Stimulated activated CD8-positive, alpha-beta memory T cell treated with anti-CD3 and anti-CD28 coated beads, Interleukin-12 subunit alpha, Interleukin-12 subunit beta, amount 100 ng/mL, for 24 hours (primary cell): ENCODE measurements around the gene DOCK4.

Source experiments
- DNase-seq: peaks from one replicate; pipeline ENCODE4 v3.0.0-alpha.2; 2020; ENCODE audit errors: extremely low read depth

Gene DOCK4

DNA sequence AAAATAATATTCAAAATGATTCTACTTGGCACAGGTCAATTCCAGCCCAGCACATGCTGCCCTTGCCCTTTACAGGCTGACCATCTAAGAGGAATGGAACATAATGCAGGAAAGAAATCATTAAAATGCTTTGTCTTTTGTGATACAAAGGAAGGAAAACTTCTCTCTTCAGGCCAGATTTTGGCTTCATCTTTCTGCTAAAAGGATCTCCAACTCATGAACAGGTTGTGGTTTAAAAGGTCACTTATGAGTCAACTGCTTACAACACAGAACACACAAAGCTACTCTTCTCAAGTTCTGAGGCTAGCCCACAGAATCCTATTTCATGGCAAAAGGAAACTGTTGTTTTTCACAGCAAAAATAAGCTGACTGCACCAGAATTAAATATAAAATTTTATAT lies 197.1 kb downstream of the DOCK4 start:
- no peak for DNase-seq

DNA sequence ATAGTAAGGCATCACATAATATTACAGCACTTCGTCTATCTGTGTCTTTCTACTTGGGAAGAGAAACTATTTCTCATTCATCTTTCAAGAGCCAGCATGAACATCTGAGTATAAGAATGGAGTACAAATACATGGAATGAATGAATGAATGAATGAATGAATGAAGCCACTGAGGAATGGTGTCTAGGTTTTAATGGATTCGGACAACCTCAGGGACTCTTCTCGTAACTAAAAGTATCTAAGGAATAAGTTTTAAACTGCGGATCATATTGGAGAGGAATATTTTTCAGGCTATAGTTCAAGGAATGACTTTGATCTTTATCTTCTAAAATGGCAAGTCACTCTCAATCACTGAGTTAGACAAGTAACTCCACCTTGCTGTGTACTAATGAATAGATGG lies 199.0 kb downstream of the DOCK4 start:
- DNase-seq, result no peak

DNA sequence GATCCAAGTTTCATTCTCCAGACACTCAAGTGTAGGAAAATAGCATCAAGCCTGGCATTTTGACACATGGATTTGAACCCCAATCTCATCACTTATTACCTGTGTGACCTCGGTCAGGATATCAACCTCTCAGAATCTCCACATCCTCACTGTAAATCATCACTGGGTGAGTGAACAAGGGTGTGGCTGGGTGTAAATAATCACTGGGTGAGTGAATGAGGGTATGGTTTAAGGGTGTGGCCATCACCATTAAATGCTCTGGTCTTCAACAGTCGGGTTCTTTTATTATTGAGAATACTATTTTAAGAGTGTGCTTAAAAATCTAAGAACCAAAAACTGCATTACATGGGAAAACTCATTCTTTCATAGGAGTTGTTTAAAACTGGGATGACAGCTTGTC lies 200.1 kb downstream of the DOCK4 start:
- DNase-seq, result no peak

DNA sequence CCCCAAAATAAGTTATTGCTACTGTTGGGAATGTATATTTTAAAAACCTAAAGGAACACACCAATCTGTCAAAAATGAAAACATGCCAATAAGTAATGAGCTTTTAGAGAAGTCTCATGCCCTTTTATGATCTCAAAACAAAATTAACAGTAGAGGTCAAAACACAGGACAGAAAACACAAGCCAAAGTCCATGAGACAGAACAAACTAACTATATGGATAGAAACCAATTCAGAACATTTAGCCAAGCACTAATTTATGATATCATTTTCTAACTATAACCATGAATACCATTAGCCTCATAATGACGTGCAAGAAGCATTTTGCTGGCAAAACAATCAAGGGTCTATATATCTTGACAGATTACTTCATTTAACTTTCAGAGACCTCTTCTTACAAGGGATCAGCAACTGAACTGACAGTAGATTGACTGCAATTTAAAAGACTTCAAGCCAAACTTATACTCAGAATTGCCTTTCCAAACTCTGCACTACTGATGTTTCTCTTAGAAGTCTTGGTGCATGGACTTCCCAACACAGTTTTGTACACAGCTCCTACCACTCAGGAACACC lies 200.9 kb downstream of the DOCK4 start:
- no peak for DNase-seq

DNA sequence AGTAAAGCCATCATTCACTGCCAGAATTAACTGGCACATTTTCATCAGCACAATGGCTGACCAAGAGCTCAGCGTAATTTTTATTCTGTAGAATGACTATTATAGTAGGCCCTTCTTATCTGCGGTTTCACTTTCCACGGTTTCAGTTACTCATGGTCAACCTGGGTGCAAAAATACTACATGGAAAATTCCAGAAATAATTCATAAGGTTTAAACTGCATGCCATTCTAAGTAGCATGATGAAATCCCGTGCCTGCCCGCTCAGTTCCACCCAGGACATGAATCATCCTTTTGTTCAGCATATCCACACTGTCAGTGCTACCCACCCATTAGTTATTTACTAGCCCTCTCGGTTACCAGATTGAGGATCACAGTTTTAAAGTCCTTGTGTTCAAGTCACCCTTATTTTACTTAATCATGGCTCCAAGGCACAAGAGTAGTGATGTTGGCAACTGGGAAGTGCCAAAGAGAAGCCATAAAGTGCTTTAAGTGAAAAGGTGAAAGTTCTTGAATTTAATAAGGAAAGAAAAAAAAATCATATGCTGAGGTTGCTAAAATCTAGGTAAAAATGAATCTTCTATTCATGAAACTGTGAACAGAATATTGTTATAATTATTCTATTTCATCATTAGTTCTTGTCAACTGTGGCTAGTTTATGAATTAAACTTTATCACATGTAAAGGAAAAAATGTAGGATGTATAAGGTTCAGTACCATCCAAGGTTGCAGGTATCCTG lies 204.9 kb downstream of the DOCK4 start:
- DNase-seq, result no peak

DNA sequence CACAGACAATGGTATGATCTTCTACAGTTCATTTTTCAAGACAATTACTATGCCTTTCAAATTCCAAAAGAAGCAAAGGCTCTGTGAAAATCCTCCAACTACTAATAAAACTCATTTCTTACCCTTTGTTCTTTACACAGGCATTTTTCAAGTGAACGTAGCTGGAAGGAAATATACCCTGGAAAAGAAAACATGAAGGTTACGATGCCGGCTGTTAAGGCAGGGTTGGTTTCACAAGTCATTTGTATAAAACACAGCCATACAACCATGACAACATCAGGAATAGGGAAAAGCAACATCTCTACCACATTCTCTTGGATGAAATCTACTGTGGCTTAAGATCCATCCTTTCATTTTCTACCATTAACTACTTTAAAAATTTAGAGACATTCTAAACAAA lies 207.9 kb downstream of the DOCK4 start:
- DNase-seq, result no peak

DNA sequence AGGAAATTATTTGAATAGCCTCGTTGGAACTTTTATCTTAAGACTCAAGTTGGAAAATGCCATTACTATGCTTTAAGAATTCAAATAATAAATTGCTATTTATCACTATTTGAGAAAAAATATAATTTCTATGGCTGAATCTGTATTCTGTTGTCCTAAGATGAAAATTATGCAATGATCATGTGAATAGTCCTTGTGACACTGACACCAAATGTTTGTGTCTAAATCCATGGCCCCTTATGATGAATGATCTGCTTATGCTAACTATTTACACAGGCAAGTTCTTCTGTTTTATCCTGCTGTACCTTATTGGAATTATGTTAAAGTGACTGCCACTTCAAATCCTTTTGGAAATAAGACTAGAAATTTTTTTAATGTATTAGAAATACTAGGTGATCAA lies 208.7 kb downstream of the DOCK4 start:
- DNase-seq, result no peak

DNA sequence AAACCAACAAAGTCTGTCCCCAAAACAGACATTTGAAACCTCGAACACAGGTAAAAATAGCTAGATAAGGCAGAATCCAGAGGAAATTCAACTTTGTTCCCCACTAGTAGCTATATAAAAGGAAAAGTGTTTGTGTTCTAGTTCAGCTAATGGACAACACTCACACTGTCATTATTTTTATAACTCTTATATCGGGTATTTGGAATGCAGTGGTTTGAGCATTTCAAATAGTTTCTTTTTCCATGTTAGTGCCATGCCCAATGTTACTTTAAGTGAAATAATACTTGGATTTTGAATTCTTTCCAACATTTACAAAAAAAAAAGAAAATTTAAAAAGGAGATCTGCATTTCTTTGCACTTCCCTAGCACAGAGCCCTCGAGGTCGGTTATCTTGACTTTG lies 213.6 kb downstream of the DOCK4 start:
- DNase-seq, result no peak

DNA sequence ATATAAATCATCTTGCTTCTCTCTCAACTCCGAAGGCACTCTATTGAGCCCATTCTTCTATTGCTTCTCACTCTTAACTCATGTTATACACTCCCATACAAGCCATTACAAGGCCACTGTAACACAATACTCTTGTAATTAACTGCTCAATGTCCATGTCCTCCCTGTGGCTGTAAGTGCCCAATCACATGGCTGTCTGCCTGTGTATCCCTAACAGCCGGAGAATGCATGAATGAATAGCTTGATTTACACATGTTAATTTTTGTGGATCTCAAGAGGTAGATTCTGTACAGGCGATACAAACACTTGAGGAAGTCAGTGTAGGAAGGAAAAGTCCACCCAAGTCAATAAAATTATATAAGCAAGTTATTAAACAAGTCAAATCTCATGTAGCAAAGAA lies 215.6 kb downstream of the DOCK4 start:
- no peak for DNase-seq

DNA sequence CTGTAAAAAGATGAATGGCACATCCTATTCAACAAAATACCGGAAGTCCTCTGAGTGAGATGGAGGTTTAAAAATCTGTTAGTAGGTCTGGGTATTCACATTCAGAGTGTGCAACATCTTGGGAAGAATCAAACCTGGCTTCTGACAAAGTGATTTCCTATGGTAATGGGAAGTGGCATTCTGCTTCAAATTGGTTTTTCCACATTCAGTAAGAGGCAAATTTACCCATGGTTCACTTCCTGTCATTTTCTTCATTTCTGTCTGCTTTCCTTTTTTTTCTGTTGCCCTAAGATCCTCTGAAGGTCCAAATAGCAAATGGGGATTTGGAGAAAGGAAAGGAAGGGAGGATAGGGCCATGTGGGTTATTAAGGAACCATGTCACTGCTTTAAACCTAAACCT lies 218.3 kb downstream of the DOCK4 start:
- no peak for DNase-seq

DNA sequence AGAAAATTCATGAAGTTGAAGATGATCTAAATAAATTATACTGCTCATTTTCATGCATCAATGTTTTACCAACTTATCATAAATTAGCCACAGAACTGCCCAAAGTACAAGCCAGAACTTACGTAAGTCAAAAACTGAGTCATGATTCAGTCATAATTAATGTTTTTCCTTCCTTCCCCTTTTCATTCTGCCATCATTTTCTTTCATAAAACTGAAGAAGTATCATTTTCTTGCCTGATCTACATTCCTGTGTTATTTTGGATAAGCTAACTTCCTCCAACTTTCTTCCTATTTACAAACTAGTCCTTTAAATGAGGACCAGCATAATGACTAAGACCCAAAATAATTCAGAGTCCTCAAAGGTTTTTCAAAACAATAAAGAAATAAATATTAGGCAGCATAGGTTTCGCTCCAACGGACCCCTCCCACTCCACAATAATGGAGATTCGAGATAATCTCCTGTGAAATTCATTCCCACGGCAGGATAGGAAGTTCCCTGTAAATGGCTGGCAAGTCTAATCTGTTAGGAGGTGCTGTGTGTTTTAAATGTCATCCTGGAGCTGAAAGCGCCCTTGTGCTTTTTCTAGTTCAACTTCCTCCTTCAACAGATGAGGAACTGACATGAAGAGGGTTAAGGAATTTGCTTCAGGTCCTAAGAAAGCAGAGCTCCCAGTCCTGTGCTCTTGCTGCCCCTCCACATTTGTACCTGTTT lies 218.9 kb downstream of the DOCK4 start:
- no peak for DNase-seq

DNA sequence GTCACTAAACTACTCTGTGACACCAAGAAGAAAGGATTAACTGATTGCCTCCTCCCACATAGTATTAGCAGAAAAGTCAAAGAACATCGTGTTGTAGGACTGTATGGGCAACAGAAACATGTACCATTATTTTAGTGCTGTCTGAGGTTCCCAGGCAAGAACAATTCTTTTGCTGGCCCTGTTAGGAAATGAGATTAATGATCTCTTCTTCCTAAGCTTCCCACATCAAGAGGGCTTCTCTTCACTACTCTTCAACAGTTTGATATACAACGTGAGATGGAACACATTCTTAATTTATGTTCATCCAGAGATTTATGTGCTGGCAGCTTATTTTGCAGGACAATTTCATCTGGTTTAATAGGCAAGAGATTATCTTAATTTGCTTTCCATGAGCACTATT lies 219.6 kb downstream of the DOCK4 start:
- no peak for DNase-seq

DNA sequence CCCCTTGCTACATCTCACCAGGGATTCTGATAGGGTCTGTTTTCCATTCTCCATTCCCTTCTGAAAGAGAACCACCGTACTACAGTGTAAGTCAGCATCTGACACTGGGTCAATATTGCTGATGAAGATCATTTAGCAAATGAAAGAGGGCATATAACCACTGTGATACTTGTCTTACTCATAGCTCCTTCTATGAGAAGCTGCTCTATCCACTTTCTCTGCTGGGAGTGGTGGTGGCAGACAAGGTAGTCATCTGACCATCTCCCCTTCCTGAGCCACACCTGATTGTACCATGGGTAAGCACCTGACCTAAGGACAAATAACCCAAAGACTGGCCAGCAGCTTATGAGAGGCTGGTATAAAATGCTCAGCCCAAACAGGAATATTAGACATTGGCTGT lies 220.4 kb downstream of the DOCK4 start:
- DNase-seq, result no peak

DNA sequence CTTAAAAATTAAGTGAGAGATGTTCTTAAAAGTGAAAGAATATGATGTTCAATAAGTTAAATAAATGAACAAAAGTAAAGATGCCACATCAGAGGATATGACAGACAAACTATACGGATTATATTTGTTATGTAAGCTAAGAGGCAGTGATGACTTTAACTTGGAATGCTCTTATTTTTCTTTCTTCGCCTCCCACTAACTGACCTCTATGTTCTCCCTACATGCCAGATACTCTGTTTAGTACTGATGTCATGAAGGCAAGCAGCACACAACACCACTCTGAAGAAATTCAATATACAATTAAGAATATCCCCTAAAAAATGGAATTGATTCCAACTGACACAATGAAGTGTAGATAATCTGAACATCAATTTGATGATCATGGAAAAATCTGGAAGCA lies 223.4 kb downstream of the DOCK4 start:
- no peak for DNase-seq

DNA sequence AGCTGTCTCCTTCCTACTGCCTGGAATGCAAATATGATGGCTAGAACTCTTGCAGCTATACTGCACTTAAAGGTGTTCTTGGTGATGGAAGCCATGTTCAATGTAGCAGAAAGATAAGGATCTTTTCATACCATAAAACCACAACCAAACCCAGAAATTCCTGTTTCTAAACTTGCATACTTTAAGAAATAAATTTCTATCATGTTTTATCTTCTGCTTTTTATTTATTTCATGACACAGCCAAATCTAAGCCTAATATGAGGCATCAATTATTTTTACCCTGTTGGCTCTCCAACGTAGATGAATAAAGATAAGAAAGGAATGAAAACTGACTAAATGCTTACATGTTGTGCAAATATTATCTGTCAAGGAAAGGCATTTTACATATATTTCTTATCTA lies 224.1 kb downstream of the DOCK4 start:
- DNase-seq, result no peak

DNA sequence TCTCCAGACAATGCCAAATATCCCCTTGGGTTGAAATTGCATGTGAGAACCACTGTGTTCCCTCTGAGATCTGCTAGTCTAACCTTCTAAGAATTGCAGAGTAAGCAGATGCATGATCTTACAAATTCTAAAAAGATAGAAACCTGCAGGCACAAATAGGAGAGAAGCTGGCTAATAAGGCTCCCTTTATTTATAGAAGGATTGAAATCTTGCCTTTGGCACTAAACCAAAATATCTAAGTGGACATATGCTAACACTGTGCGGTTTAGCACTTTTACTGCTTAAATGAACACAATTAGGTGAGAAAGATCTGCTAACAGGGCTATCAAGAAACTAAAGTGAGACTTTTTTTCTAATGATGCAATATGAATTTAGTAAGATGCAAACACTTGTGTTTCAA lies 225.5 kb downstream of the DOCK4 start:
- no peak for DNase-seq

DNA sequence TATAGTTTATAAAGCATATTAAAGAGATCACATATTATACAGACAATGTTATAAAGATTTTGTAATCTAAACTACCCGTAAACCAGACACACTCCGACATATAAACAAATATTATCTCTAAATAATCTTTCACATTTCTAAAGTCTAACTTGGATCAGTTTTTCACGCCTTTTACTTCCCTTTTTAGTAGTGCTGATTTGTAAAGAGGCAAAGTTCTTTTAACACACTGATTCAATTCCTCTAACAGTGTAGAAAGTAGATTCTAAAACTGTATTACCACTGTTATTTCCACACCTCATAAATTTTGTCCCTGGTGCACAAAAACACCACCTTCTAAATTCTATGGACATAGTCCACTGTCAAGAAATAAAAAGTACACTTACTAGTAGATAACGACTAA lies 230.9 kb downstream of the DOCK4 start:
- no peak for DNase-seq

DNA sequence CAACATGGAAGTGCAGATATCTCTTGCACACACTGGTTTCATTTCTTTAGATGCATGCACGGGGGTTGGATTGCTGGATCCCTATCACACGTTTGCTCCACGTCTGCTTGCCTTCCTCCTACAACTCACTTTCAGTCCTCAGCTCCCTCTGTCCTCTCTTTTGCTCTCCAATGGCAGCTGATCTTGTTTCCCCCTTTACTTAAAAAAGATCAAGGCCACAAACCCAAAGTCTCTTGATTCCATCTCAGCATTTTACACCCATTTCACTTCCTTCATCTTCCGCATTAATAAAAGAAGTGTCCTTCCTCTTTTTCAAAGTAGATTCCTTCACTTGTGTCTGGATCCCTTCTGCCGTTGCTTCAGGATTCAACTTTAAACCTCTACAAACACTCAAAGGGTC lies 245.2 kb downstream of the DOCK4 start:
- DNase-seq, result no peak

DNA sequence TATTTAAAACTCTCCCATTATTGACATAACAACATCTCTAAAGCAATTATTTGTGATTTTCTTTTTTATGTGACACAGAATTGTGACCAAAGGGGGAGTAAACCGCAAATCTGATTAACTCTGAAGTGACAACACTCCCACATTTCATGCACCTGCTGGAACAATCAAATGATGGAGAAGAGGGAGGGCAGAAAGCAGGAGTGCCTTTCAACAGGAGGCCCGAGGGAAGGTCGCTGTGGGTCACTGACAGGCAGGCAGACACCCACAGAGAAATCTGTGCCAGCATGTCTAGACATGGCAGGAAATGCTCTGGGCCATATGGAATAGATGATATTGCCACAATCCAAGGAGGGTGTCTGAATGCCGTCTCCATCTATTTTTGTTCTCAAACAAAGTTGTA lies 247.3 kb downstream of the DOCK4 start:
- no peak for DNase-seq

DNA sequence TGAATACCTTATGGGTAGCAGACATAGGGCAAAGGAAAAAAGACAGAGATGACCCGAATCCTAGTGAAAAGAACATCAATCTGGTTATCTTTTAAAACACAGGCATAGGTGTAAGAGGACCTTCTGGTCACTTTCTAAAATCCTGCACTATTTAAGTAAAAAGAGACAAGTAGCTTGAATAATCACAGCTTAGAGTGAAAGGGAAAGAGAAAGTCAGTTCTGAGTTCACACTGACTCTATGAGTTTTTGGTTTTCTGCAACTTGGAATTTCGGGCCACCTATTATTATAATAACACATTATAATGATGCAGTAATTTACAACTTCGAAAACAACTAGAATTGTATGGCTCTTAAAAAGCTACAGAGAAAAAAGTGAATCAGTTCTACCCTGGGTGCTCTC lies 247.8 kb downstream of the DOCK4 start:
- DNase-seq, result no peak

DNA sequence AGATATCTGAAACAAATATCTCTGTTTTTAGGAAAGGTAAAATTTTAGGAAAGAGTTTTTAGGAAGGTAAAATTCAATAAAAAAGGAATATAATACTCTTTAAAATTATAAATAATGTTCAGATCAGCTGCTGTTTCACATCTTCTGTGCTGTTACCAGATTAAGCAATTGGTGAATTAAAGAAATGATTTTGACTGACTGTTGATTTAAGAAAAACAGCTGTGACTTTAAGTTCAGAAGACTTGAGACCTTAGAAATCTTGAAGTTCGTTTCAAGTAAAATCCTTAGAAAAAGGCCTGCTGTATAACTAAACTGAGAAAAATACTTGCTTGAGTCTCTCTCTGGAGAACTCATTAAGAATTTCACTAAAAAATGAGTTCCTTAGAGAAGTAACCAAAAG lies 250.6 kb downstream of the DOCK4 start:
- no peak for DNase-seq

DNA sequence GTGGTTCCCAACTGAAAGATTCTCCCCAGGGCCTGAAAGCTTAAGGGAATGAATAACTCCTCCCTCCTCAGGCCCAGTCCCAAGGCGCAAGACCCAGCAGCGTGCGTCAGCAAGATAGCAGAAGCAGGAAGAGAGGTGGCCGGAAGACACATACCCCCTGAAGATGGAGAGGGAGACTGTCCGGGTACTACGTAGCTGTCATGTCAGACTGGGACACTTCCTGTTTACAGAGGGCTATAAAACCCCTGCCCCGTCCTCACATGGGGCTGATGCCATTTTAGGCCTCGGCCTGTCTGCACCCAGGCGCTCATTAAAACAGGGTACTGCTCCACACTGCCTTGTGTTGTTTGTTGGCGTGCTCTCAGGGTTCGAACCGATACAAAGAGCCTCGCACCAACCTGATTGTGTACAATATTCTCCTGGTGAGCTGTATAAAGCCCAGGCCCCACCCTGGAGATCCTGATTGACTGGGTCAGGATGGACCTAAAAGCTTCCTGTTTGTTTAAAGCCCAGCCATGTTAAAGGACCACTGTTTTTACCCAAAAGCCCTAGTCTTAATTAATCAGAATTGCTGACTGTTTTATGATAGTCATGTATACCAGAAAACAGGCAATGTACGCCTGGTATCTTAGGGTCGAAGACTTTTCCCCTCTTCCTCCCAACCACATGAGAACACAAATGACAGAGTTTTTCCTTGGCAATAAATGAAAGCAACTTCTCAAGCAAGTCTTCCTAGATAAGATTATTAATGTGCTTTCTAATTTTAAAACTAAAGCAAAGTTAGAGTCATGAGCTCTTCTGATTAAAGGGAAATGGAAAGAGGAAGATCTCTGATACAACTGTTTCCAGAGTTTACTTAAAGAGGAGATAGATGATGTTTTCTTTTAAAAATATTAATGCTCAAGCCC lies 251.5 kb downstream of the DOCK4 start:
- no peak for DNase-seq
